Chondrocyte (in vitro differentiated cells): ENCODE results near the gene CACNG8. TPM values are rescaled to one million over a fixed set of nuclear protein-coding genes. Genes with fewer than 3 reads are reported as not detected.

ENCODE experiments used
- DNase-seq: peaks from one replicate; pipeline ENCODE4 v3.0.0; 2021; ENCODE audit warnings: mixed read lengths, low spot score
- H3K27ac Mint-ChIP-seq: one replicate; pipeline ENCODE4 v1.8.0; 2021; ENCODE audit warnings: mild to moderate bottlenecking, moderate library complexity, mixed read lengths; ENCODE audit not compliant: unreplicated experiment
- H3K27me3 Mint-ChIP-seq: 2 replicates; pipeline ENCODE4 v1.8.0; 2021; ENCODE audit warnings: low read depth, mixed read lengths
- H3K36me3 Mint-ChIP-seq: 2 replicates; pipeline ENCODE4 v1.8.0; 2021; ENCODE audit warnings: low read depth, mixed read lengths
- H3K4me1 Mint-ChIP-seq: 2 replicates; pipeline ENCODE4 v1.8.0; 2021; ENCODE audit warnings: low read depth, mild to moderate bottlenecking, mixed read lengths
- H3K4me3 Mint-ChIP-seq: one replicate; pipeline ENCODE4 v1.8.0; 2021; ENCODE audit warnings: mild to moderate bottlenecking, moderate library complexity, mixed read lengths; ENCODE audit not compliant: unreplicated experiment
- H3K9me3 Mint-ChIP-seq: 2 replicates; pipeline ENCODE4 v1.8.0; 2021; ENCODE audit warnings: low read depth, mixed read lengths
- CTCF ChIP-seq: fragments of 200-600 bp; sonication (generic); IDR thresholded peaks from 2 replicates; pipeline ENCODE4 v1.5.0; 2021; ENCODE audit warnings: antibody characterized with exemption, mild to moderate bottlenecking, moderate library complexity
- long read RNA-seq: library from polyadenylated mRNA; stranded (forward); transcript quantifications from one replicate; pipeline ENCODE4 v2.0.0, GENCODE V29; 2021
- total RNA-seq: library from RNA; stranded (reverse); gene quantifications from 3 replicates; pipeline ENCODE4 v1.2.1, GENCODE V29; 2021

The CACNG8 gene
- total RNA-seq = 0.05 TPM in 1 of 3 replicates, not detected in the others
- long read RNA-seq = 0 reads

- H3K4me1 Mint-ChIP-seq = no peaks in the 10 kb centered on the region
- H3K27me3 Mint-ChIP-seq = peaks cover 58% of the 10 kb centered on the region
- no peak for TF ChIP-seq CTCF
- H3K4me3 Mint-ChIP-seq = no peak within 1 kb of the TSS
- H3K36me3 Mint-ChIP-seq = peaks cover 7% of the 10 kb centered on the region
- DNase-seq = no peak
- H3K9me3 Mint-ChIP-seq = no peaks in the 10 kb centered on the region
- H3K27ac Mint-ChIP-seq = no peak within 1 kb of the TSS
Observed at GRCh38 chr19:53962887-53963431, at the start of gene CACNG8. TSS of gene CACNG8 (plus strand) at chr19:53962937.

GRCh38 chr19:53915000-53915399 is 47.7 kb upstream of the CACNG8 start:
- no peaks in the 10 kb centered on the region for H3K9me3 Mint-ChIP-seq
- no peaks in the 10 kb centered on the region for H3K36me3 Mint-ChIP-seq
- DNase-seq = no peak
- H3K27me3 Mint-ChIP-seq = peaks cover 27% of the 10 kb centered on the region
- H3K4me1 Mint-ChIP-seq = no peaks in the 10 kb centered on the region
- no peak for TF ChIP-seq CTCF
- H3K27ac Mint-ChIP-seq = no peak overlapping the region
- no peak overlapping the region for H3K4me3 Mint-ChIP-seq

GRCh38 chr19:53916004-53916403 is 46.7 kb upstream of the CACNG8 start:
- Mint-ChIP-seq H3K4me3 (no peak overlapping the region), H3K4me1 (no peaks in the 10 kb centered on the region), H3K9me3 (no peaks in the 10 kb centered on the region), H3K27me3 (peaks cover 17% of the 10 kb centered on the region), H3K27ac (no peak overlapping the region), H3K36me3 (no peaks in the 10 kb centered on the region)
- no peak for TF ChIP-seq CTCF
- no peak for DNase-seq

GRCh38 chr19:53917356-53917755 is 45.4 kb upstream of the CACNG8 start:
- H3K27me3 Mint-ChIP-seq = peaks cover 4% of the 10 kb centered on the region
- H3K4me1 Mint-ChIP-seq = no peaks in the 10 kb centered on the region
- H3K36me3 Mint-ChIP-seq = no peaks in the 10 kb centered on the region
- TF ChIP-seq CTCF = no peak
- no peak overlapping the region for H3K4me3 Mint-ChIP-seq
- DNase-seq = no peak
- no peak overlapping the region for H3K27ac Mint-ChIP-seq
- no peaks in the 10 kb centered on the region for H3K9me3 Mint-ChIP-seq

GRCh38 chr19:53927739-53928138 is 35.0 kb upstream of the CACNG8 start:
- DNase-seq = no peak
- no peaks in the 10 kb centered on the region for H3K4me1 Mint-ChIP-seq
- no peak for TF ChIP-seq CTCF
- H3K9me3 Mint-ChIP-seq = peaks cover 4% of the 10 kb centered on the region
- peaks cover 4% of the 10 kb centered on the region for H3K27me3 Mint-ChIP-seq
- H3K4me3 Mint-ChIP-seq = no peak overlapping the region
- no peak overlapping the region for H3K27ac Mint-ChIP-seq
- no peaks in the 10 kb centered on the region for H3K36me3 Mint-ChIP-seq
